ENCODE measurements around the gene UST. TPM values are rescaled to one million over a fixed set of nuclear protein-coding genes. Genes with fewer than 3 reads are reported as not detected.

UST gene
- total RNA-seq, 1 donor from 2014 or later: 33.3 TPM

GRCh38 chr6:148934961-148935360 lies 188.1 kb downstream of the UST start:
- no peak for TF ChIP-seq EZH2 (IDR thresholded peaks at IDR 0.05)
- no peak for TF ChIP-seq CTCF (IDR thresholded peaks at IDR 0.05)
- no peak for TF ChIP-seq EZH2phosphoT487 (IDR thresholded peaks at IDR 0.05)

GRCh38 chr6:148935705-148936435 lies 189.0 kb downstream of the UST start:
- Mint-ChIP-seq H3K4me3 (no peak overlapping the region), H3K36me3 (peaks cover 3% of the 10 kb centered on the region), H3K9me3 (no peaks in the 10 kb centered on the region), H3K27me3 (ENCODE audit: insufficient read depth, low read depth) (no peaks in the 10 kb centered on the region), H3K27ac (peak overlapping the region; percentile 1), H3K4me1 (peaks cover 11% of the 10 kb centered on the region)
- H3F3A ChIP-seq (ENCODE audit: low read depth): no peaks in the 10 kb centered on the region
- H4K20me1 ChIP-seq (ENCODE audit: low read depth): peaks cover 23% of the 10 kb centered on the region
- peak; percentile 14 for DNase-seq (ENCODE audit: low spot score)
- no peak overlapping the region for H3K27ac ChIP-seq
- H3K27me3 ChIP-seq: no peaks in the 10 kb centered on the region
- TF ChIP-seq EZH2 (IDR thresholded peaks at IDR 0.05): no peak
- no peak overlapping the region for H3K4me2 ChIP-seq
- H3K4me3 ChIP-seq: no peak overlapping the region
- H3K4me1 ChIP-seq: peaks cover 14% of the 10 kb centered on the region
- H3K36me3 ChIP-seq: no peaks in the 10 kb centered on the region
- no peaks in the 10 kb centered on the region for H3K9me3 ChIP-seq (ENCODE audit: low read depth)
- H2AFZ ChIP-seq (replicated peaks): no peak overlapping the region
- peaks cover 30% of the 10 kb centered on the region for H3K79me2 ChIP-seq (ENCODE audit: low read depth)
- H3K9ac ChIP-seq: no peak overlapping the region

More at GRCh38 chr6:148934961-148935360, 188.1 kb downstream of the UST start:
- H3K27ac Mint-ChIP-seq: no peak overlapping the region
- Histone ChIP-seq H3K4me1 (peaks cover 14% of the 10 kb centered on the region), H3F3A (ENCODE audit: low read depth) (no peaks in the 10 kb centered on the region), H3K4me3 (no peak overlapping the region), H3K27me3 (no peaks in the 10 kb centered on the region), H3K9ac (no peak overlapping the region), H4K20me1 (ENCODE audit: low read depth) (peaks cover 23% of the 10 kb centered on the region), H3K4me2 (no peak overlapping the region), H3K27ac (no peak overlapping the region), H3K36me3 (no peaks in the 10 kb centered on the region), H3K9me3 (ENCODE audit: low read depth) (no peaks in the 10 kb centered on the region), H2AFZ (replicated peaks) (no peak overlapping the region), H3K79me2 (ENCODE audit: low read depth) (peaks cover 34% of the 10 kb centered on the region)
- no peak overlapping the region for H3K4me3 Mint-ChIP-seq
- no peaks in the 10 kb centered on the region for H3K9me3 Mint-ChIP-seq
- H3K27me3 Mint-ChIP-seq (ENCODE audit: insufficient read depth, low read depth): no peaks in the 10 kb centered on the region
- no peak for DNase-seq (ENCODE audit: low spot score)
- peaks cover 3% of the 10 kb centered on the region for H3K36me3 Mint-ChIP-seq
- peaks cover 11% of the 10 kb centered on the region for H3K4me1 Mint-ChIP-seq

- TF ChIP-seq EZH2 (IDR thresholded peaks at IDR 0.05): no peak
- no peak for TF ChIP-seq CTCF (IDR thresholded peaks at IDR 0.05)
- no peak for TF ChIP-seq EZH2phosphoT487 (IDR thresholded peaks at IDR 0.05)
- no peak overlapping the region for H3K4me3 ChIP-seq
- DNase-seq (ENCODE audit: low spot score): no peak
- peaks cover 7% of the 10 kb centered on the region for H4K20me1 ChIP-seq (ENCODE audit: low read depth)
- H3K27ac ChIP-seq: no peak overlapping the region
- H3K9ac ChIP-seq: no peak overlapping the region
- H3K4me2 ChIP-seq: no peak overlapping the region
- no peak overlapping the region for H3K4me3 Mint-ChIP-seq
- no peaks in the 10 kb centered on the region for H3K9me3 ChIP-seq (ENCODE audit: low read depth)
- H3K4me1 ChIP-seq: peaks cover 10% of the 10 kb centered on the region
- no peaks in the 10 kb centered on the region for H3K27me3 Mint-ChIP-seq (ENCODE audit: insufficient read depth, low read depth)
- no peaks in the 10 kb centered on the region for H3K27me3 ChIP-seq
- H2AFZ ChIP-seq (replicated peaks): no peak overlapping the region
- no peak overlapping the region for H3K27ac Mint-ChIP-seq
- peaks cover 14% of the 10 kb centered on the region for H3K36me3 Mint-ChIP-seq
- peaks cover 12% of the 10 kb centered on the region for H3K4me1 Mint-ChIP-seq
- H3K79me2 ChIP-seq (ENCODE audit: low read depth): peaks cover 9% of the 10 kb centered on the region
- H3K36me3 ChIP-seq: no peaks in the 10 kb centered on the region
- peaks cover 10% of the 10 kb centered on the region for H3F3A ChIP-seq (ENCODE audit: low read depth)
- H3K9me3 Mint-ChIP-seq: no peaks in the 10 kb centered on the region
Observed at GRCh38 chr6:148943451-148943850, 196.6 kb downstream of the UST start.

GRCh38 chr6:148944608-148945007 lies 197.8 kb downstream of the UST start:
- no peaks in the 10 kb centered on the region for H3K27me3 ChIP-seq
- H3K36me3 Mint-ChIP-seq: peaks cover 14% of the 10 kb centered on the region
- H3K27ac ChIP-seq: no peak overlapping the region
- no peaks in the 10 kb centered on the region for H3K9me3 ChIP-seq (ENCODE audit: low read depth)
- no peak for DNase-seq (ENCODE audit: low spot score)
- no peak overlapping the region for H3K4me3 Mint-ChIP-seq
- peaks cover 10% of the 10 kb centered on the region for H3F3A ChIP-seq (ENCODE audit: low read depth)
- H3K4me3 ChIP-seq: no peak overlapping the region
- H3K27me3 Mint-ChIP-seq (ENCODE audit: insufficient read depth, low read depth): no peaks in the 10 kb centered on the region
- no peak overlapping the region for H2AFZ ChIP-seq (replicated peaks)
- H3K27ac Mint-ChIP-seq: no peak overlapping the region
- no peak for TF ChIP-seq EZH2 (IDR thresholded peaks at IDR 0.05)
- TF ChIP-seq EZH2phosphoT487 (IDR thresholded peaks at IDR 0.05): no peak
- TF ChIP-seq CTCF (IDR thresholded peaks at IDR 0.05): no peak
- H3K36me3 ChIP-seq: no peaks in the 10 kb centered on the region
- H3K4me1 ChIP-seq: peaks cover 10% of the 10 kb centered on the region
- H3K9me3 Mint-ChIP-seq: no peaks in the 10 kb centered on the region
- peaks cover 9% of the 10 kb centered on the region for H3K79me2 ChIP-seq (ENCODE audit: low read depth)
- peaks cover 12% of the 10 kb centered on the region for H3K4me1 Mint-ChIP-seq
- no peak overlapping the region for H3K9ac ChIP-seq
- H3K4me2 ChIP-seq: no peak overlapping the region
- peaks cover 7% of the 10 kb centered on the region for H4K20me1 ChIP-seq (ENCODE audit: low read depth)
